Pancreas (tissue), 10 donors: ENCODE results near the gene MESP1. TPM values are rescaled to one million over a fixed set of nuclear protein-coding genes. Genes with fewer than 3 reads are reported as not detected.
A peak's percentile ranks its signal among the peaks of the same experiment; 100 is the strongest.

ENCODE experiments used
- ATAC-seq, 4 donors: fragments of 200-7000 bp; cut with Tn5 transposase; one replicate each; pipeline versions ENCODE4 v1.8.0 to v1.9.1; 2020; ENCODE audit warnings: mild to moderate bottlenecking in 4 of 4, moderate library complexity in 4 of 4
- DNase-seq, 6 donors: peaks; one replicate each; pipeline ENCODE4 v3.0.0-alpha.2; 2020
- FAIRE-seq: peaks from 2 replicates; lab custom pipeline; 2012; peaks lifted over from hg19 to GRCh38; lab: Jason Lieb, UNC
- H3K27ac ChIP-seq, 4 donors: fragments of 200-600 bp; sonication (generic); 1 replicate in 3 of 4; 2 replicates in 1 of 4; pipeline versions ENCODE4 v1.5.0 to v1.8.0; 2020
- H3K27me3 ChIP-seq, 4 donors: fragments of 200-600 bp; one replicate each; pipeline ENCODE4 v1.8.0; 2021
- H3K36me3 ChIP-seq, 3 donors: fragments of 200-600 bp; sonication (generic) in 1 of 3; one replicate each; pipeline versions ENCODE4 v1.5.0 to v1.8.0; 2020 to 2021
- H3K4me1 ChIP-seq, 3 donors: fragments of 200-600 bp; one replicate each; pipeline ENCODE4 v1.8.0; 2021
- H3K4me3 ChIP-seq, 4 donors: fragments of 200-600 bp; sonication (generic) in 2 of 4; one replicate each; pipeline versions ENCODE4 v1.5.0 to v1.8.0; 2020 to 2021
- H3K9me3 ChIP-seq, 4 donors: fragments of 200-600 bp; one replicate each; pipeline ENCODE4 v1.8.0; 2021
- CTCF ChIP-seq, 4 donors: fragments of 200-600 bp; sonication (generic) in 3 of 4; IDR thresholded peaks; one replicate each; pipeline versions ENCODE4 v1.5.0 to v1.8.0; 2021; ENCODE audit warnings: antibody characterized with exemption in 4 of 4
- WGBS, 2 donors: extraction: QIAGEN DNeasy Blood & Tissue Kit; methylation state at CpG; one replicate each; pipeline ENCODE4 v1.1.7; 2013; 5-methylcytosine and 5-hydroxymethylcytosine counted together
- intact Hi-C, 3 donors: fragments of 100-400 bp; cut with DNase I; formaldehyde crosslinking; loops; one replicate each; pipeline versions ENCODE4 v1.11.1 to v1.14.2; 2022
- polyA plus RNA-seq, 2 donors: library from polyadenylated mRNA; stranded (reverse); fragments of 200-250 nt; gene quantifications; one replicate each; pipeline ENCODE4 v1.2.3, GENCODE V29; 2013
- total RNA-seq, 6 donors: library from RNA; stranded (reverse); fragmentation: NEBNext Ultra II Directional in 4 of 6; extraction: Animal tissue kit (Norgen Biotek cat#: 25700) in 4 of 6; gene quantifications; one replicate each; pipeline versions ENCODE4 v1.2.1 to v1.2.4, GENCODE V29; 2021 to 2023
- donor health status: healthy with polysubstance abuse.
- donor health status: DM: no; HTN: no; CAD: no; lungs with moderate emphysema.
- donor health status: DM: no; HTN: no; CAD: no.
- donor health status: control.
- donor health status: control.
- donor health status: Bipolar disorder and iron deficiency.
- donor health status: DM: yes; HTN: yes; CAD: no.
- donor health status: DM: no; HTN: no; CAD: no.
- donor health status: DM: no; HTN: no; CAD: no.
- donor health status: DM: yes; HTN: yes; CAD: no.

Gene MESP1
- total and polyA plus RNA-seq, 8 donors: 1.1 to 4.0 (median 2.3) TPM

DNA sequence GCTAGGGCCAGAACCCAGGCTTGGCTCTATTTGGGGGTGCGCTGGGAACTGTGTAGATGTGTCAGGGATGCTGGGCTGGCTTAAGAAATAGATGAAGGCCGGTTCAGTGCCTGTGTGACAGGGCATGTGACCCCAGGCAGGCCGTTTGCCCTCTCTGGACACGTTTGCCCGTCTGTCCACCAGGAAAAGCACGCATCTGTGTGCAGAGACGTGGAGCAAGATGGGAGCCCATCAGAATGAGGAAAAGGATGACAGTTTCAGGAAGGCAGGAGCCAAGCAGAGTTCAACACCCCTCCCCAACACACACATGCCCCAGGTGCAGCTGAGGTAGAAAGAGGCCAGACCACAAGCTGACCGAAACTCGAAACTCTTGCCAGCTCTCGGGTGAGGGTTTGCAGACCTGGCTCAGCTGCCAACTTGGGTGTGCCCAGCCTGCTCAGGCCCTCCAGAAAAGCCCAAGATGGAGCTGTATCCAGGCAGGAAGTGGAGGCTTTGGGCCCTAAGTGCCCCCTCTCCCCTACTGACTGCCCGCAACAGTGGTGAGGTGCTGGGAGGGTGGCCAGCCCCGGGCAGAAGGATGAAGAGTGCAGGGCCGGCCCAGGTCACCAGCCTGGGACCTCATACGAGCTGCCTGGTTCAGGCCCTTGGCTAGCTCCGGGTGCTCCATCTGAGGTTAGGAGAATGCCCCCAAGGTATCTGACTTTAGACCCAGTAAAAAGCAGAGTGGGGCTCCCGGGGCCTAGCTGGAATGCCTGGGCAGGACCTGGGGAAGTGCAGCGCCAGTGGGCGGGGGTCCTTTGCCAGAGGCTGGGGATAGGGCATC lies 10.2 kb upstream of the MESP1 start:
- intact Hi-C loops: no loop called here
- Histone ChIP-seq H3K27ac (peak overlapping the region; percentile 40 to 86 (median 76)), H3K4me1 (peaks cover 9 to 26% (median 24%) of the 10 kb centered on the region in 3 donors), H3K9me3 (no peaks in the 10 kb centered on the region), H3K36me3 (no peaks in the 10 kb centered on the region), H3K4me3 (no peak overlapping the region), H3K27me3 (no peaks in the 10 kb centered on the region)
- TF ChIP-seq CTCF (IDR thresholded peaks at IDR 0.05): peak in 1 of 4 donors; percentile 3
- DNase-seq (peak; percentile 63 to 83 (median 74)), FAIRE-seq (no peak), ATAC-seq (peak; percentile 58 to 81 (median 78))
- WGBS, 2 donors: 45 to 52% methylated on average over 18 of the region's 18 CpGs

DNA sequence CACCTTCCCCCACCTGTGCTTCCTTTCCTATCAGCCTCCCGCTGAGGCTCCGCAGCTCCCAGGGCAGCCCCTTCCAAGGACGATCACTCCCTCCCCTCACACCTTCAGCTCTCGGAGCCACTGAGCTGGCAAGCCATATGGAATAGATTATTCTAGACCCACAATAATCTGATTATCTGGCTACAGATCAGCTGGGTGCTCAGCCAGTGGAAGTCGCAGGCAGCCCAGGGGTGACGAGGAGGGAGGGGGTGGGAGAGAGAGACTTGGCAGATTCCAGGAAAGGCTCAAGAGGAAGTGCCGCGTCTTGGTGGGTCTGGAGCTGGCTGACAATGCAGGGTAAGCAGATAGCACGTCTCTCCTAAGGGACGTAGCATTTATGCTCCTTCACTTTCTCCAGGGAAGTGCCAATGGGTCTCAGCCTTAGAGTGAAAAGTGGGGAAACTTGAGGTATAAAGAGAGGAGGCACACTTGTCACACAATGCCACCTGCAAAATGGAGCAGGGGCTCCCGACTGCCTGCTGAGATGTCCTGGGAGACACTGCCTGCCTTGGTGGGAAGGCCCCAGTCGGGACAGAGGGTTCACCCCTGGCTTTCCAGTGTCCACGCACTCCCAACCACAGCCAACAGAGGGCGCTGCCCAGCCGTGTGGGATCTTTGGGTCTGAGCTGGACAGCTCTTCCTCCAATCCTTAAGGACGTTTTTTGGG lies 9.4 kb upstream of the MESP1 start:
- H3K27ac ChIP-seq: peak overlapping the region; percentile 40 to 86 (median 76)
- no peak for FAIRE-seq
- intact Hi-C loops: no loop called here
- no peaks in the 10 kb centered on the region for H3K9me3 ChIP-seq
- WGBS, 2 donors: 37 to 38% methylated on average over 16 of the region's 16 CpGs
- peak; percentile 79 to 92 (median 88) for ATAC-seq
- H3K27me3 ChIP-seq: no peaks in the 10 kb centered on the region
- peaks cover 9 to 24% (median 21%) of the 10 kb centered on the region in 3 donors for H3K4me1 ChIP-seq
- H3K36me3 ChIP-seq: no peaks in the 10 kb centered on the region
- DNase-seq: peak; percentile 73 to 98 (median 89)
- H3K4me3 ChIP-seq: no peak overlapping the region
- TF ChIP-seq CTCF (IDR thresholded peaks at IDR 0.05): peak; percentile 92 to 94 (median 92)

- no peak for FAIRE-seq
- H3K27ac ChIP-seq: peak overlapping the region in 2 of 4 donors; percentile 82 to 86
- intact Hi-C loops: loop anchor here in 1 of 3 donors (10.0 kb wide), 1 partner anchor 115 kb away; no protein-coding TSS in a partner anchor
Observed at GRCh38 chr15:89759835-89760234, 8.8 kb upstream of the MESP1 start.

GRCh38 chr15:89758981-89759380 lies 7.9 kb upstream of the MESP1 start:
- no peak overlapping the region for H3K27ac ChIP-seq
- no peaks in the 10 kb centered on the region for H3K9me3 ChIP-seq
- FAIRE-seq (no peak), ATAC-seq (no peak), DNase-seq (peak in 2 of 6 donors; percentile 36 to 55)
- H3K27me3 ChIP-seq: no peaks in the 10 kb centered on the region
- no peaks in the 10 kb centered on the region for H3K36me3 ChIP-seq
- no peak for TF ChIP-seq CTCF (IDR thresholded peaks at IDR 0.05)
- H3K4me1 ChIP-seq: peaks cover 9 to 24% (median 21%) of the 10 kb centered on the region in 3 donors
- WGBS, 2 donors: 92 to 93% methylated on average over 8 of the region's 8 CpGs
- intact Hi-C loops: loop anchor here in 1 of 3 donors (10.0 kb wide), 1 partner anchor 116 kb away; no protein-coding TSS in a partner anchor
- no peak overlapping the region for H3K4me3 ChIP-seq

More at GRCh38 chr15:89759835-89760234, 8.8 kb upstream of the MESP1 start:
- H3K27me3 ChIP-seq: no peaks in the 10 kb centered on the region
- peaks cover 9 to 24% (median 21%) of the 10 kb centered on the region in 3 donors for H3K4me1 ChIP-seq
- TF ChIP-seq CTCF (IDR thresholded peaks at IDR 0.05): no peak
- DNase-seq: no peak
- H3K9me3 ChIP-seq: no peaks in the 10 kb centered on the region
- ATAC-seq: no peak
- H3K36me3 ChIP-seq: no peaks in the 10 kb centered on the region
- H3K4me3 ChIP-seq: no peak overlapping the region
- 89 to 92% methylated on average over 3 of the region's 3 CpGs for WGBS, 2 donors
